A549 treated with Hydrocortisone at 1 μM for 4 hours (cell line): ENCODE measurements around the gene TTLL8. TPM values are rescaled to one million over a fixed set of nuclear protein-coding genes. Genes with fewer than 3 reads are reported as not detected.

Experiments used
- total RNA-seq: library from RNA; stranded (reverse); fragments of 200-300 nt; extraction: Qiagen RNA extraction; gene quantifications from 5 replicates; pipeline ENCODE4 v1.2.3, GENCODE V29; 2022

Gene TTLL8
- not detected in 5 replicates for total RNA-seq

DNA sequence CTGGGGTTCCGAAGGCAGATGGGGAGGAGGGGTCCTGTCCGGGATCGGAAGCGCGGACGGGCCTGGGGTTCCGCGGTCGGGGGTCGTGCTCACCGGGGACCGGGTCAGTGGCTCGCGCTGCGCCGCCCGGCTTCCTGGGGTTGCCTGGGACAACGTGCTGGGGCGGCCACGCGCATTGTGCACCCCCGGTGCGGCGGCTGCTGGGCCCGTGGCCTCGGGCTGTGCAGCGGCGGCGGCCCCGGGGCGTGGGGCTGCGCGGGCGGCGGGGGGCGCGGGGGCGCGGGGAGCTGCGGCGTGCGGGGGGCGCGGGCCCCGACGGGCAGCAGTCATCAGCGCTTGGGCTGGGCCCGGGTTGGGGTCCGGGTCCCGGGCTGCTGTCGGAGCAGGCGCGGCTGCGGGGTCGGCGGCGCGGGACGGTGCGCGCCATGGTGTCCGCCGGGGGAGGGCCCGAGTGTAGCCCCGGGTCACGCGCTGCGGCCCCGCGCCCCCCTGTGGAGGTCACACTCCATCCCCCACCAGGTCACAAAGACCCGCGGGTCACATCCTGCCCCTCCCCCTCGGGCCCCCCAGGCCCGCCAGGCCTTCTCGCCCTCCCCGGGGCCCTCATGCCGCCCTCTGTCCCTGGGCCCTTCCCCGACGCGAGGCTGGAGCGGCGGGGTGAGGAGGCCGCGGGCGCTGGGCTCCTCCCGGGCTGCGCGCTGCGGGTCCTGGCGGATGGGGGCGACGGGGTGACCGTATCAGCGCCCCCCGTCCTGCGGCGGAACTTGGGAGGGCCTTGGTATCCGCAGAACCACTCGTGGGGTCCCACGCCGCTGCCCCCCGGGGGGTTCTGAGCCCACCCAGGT lies at the start of gene TTLL8:
TSS of gene TTLL8 (minus strand) at position 238 of the 845 bp plus-strand sequence.

DNA sequence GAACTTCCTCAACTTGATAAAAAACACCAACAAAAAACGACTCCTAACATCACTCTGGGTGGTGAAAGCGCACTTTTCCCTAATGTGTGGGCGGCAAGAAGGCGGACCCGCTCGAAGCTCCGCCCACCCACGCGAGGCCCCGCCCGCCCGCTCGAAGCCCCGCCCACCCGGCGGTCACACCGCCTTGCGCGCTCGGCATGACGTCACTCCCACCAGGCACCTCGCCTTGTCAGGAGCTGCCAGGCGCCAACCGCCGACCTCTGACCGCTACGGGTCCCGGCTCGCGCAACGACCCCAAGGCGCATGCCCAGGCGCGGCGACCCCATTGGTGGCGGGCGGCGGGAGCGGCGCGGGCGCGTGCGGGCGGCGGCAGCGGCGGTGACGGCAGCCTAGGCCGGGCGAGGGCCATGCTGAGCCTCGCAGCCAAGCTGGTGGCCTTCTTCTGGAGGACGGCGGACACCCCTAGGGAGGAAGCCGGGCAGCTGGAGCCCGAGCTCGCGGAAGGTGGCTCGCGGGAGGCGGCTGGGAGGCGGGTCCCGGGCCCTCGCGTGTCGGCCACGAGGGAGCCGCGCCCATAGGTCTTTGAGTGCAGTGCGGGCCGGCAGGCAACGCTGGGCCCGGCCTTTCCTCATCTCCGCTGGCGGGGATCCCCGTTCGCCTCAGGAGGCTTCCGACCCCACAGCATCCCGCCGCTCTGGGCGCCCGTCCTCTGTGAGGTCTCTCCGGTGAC lies 31.7 kb upstream of the TTLL8 start, which contains the start of gene MOV10L1:
TSS of gene MOV10L1 (plus strand) at position 325 of the 730 bp plus-strand sequence. CDS start at position 408, 83 bp downstream.

DNA sequence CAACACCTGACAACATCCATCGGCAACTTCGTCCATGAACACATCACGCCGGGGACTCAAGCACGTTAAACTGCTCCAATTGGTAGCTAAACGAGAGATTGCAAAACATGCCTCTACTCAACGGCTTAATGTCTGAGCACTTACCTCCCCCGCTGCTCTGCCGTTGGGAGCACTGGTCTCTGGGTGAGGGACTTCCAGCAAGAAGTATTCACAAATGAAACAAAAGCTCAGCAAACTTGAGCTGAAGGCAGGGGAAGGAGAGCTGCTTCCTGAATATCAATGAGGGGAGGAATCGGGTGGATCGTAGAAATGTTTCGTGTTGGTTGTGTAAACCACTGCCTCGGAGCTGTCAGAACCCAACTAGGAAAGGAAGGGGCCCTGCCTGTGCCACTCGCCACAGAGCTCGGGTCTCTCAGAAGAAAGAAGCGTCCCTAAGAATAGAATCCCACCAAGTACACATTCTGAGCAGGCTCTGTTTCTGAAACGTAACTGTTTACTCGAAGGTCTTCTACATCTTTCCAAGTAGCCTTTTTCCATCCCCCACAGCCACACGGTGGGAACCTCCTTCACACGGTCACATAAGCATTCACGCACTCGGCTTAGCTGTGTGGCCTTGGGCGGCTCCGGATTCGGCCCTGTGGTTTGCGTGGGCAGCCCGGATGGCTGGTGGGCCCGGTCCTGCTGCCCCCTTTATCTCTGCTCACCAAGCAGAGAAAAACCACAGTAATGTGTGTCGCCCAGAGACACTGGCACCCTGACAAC lies 27.3 kb upstream of the TTLL8 start, which contains the start of gene MLC1:
TSS of gene MLC1 (minus strand) at position 216 of the 762 bp plus-strand sequence. CDS start 524 bp downstream, outside the sequence.

DNA sequence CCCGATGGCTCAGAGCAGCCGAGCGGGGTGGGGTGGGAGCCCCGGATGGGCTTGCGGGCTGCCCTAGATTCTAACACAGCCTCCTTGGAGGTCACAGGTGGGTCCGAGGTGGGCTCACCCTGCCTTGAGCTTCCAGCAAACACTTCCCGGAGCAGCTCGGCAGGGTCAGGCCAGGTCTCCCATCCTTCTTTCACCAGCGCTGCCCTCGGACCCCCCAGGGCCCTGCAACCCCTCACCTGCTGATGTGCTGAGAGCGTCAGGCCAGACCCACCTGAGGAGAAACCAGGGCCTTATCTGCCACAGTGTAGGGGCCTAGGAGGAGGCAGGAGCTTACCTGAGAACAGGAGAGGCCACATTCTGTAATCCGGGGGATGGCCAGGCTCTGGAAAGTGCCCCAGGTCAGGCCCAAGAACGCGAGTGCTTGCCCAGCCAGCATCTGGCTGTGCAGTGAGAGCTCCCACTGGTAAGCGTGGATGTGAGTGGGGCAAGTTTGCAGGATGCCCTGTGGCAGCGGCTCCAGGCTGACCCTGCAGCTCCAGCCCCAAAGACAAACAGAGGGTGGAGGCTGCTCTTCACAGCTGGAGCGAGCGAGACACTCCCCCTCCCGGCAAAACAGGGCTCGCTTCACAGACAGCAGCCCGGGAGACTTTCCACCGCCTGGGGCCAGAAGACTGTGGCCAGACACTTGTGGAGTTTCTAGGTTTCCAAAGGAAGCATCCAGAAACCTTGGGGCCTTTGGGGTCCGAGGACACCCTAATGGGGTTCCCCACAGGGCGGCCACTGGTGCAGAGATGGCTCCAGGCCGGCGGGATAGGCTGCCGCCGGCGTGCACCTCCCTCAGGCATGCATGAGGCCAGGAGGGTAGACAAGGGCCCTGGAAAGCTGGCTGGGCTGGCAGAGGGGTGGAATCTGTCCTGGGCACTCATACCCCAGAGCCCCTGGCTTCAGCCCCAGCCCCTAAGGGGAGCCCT lies 45.6 kb downstream of the TTLL8 start, which contains the start of gene IL17REL:
TSS of gene IL17REL (minus strand) at position 555 of the 971 bp plus-strand sequence. CDS start at position 436, 119 bp downstream.

Other genes with a start within 250 kb of the TTLL8 start
- 13.0 to 16.3 TPM (median 15.1 TPM) in 5 replicates for gene BRD1, start 230.4 kb downstream of the TTLL8 start, total RNA-seq
- 9.0 to 14.3 TPM (median 11.9 TPM) in 5 replicates for gene ZBED4, start 204.5 kb downstream of the TTLL8 start, total RNA-seq
- 7.5 to 13.8 TPM (median 10.1 TPM) in 5 replicates for gene ALG12, start 139.9 kb downstream of the TTLL8 start, total RNA-seq
- gene CRELD2, start 139.7 kb downstream of the TTLL8 start, total RNA-seq: 22.4 to 28.9 TPM (median 28.0 TPM) in 5 replicates
- gene PIM3, start 97.5 kb downstream of the TTLL8 start, total RNA-seq: 47.7 to 76.4 TPM (median 72.4 TPM) in 5 replicates
- gene IL17REL, start 45.5 kb downstream of the TTLL8 start, total RNA-seq: 0.05 to 0.06 TPM in 2 of 5 replicates, not detected in the others
- 0.02 TPM in 1 of 5 replicates, not detected in the others for gene MLC1, start 27.1 kb upstream of the TTLL8 start, total RNA-seq
- gene MOV10L1, start 31.7 kb upstream of the TTLL8 start, total RNA-seq: 0.03 TPM in 1 of 5 replicates, not detected in the others
- gene PANX2, start 112.4 kb upstream of the TTLL8 start, total RNA-seq: 5.0 to 5.8 TPM (median 5.5 TPM) in 5 replicates
- gene TRABD, start 127.6 kb upstream of the TTLL8 start, total RNA-seq: 24.5 to 36.3 TPM (median 35.2 TPM) in 5 replicates
- gene SELENOO, start 142.7 kb upstream of the TTLL8 start, total RNA-seq: 16.1 to 20.4 TPM (median 19.0 TPM) in 5 replicates
- 8.3 to 10.8 TPM (median 9.3 TPM) in 5 replicates for gene TUBGCP6, start 186.7 kb upstream of the TTLL8 start, total RNA-seq
- 8.5 to 11.5 TPM (median 11.1 TPM) in 5 replicates for gene HDAC10, start 193.0 kb upstream of the TTLL8 start, total RNA-seq
- 21.1 to 25.9 TPM (median 24.1 TPM) in 5 replicates for gene MAPK12, start 203.4 kb upstream of the TTLL8 start, total RNA-seq
- 5.9 to 7.3 TPM (median 6.9 TPM) in 5 replicates for gene MAPK11, start 212.1 kb upstream of the TTLL8 start, total RNA-seq
- 101 to 122 TPM (median 108 TPM) in 5 replicates for gene PLXNB2, start 249.3 kb upstream of the TTLL8 start, total RNA-seq